Endothelial cell of umbilical vein (primary cell): Measurements from ENCODE around the gene KMT2C. TPM values are rescaled to one million over a fixed set of nuclear protein-coding genes. Genes with fewer than 3 reads are reported as not detected.

Experiments used
- BruUV-seq: library from RNA; stranded (reverse); fragments of 400-500 nt; replicated peaks from 2 replicates; lab custom pipeline; 2021; lab: Mats Ljungman, UMichigan
- CTCF ChIA-PET: fragments of 300-600, 350-600 bp; sonication (Branson Sonifier 250); formaldehyde crosslinking; loops from one replicate; lab custom pipeline; 2021; ENCODE audit warnings: antibody characterized with exemption, inconsistent platforms; lab: Charles Lee
- POLR2A ChIA-PET: fragments of 300-600, 350-600 bp; sonication (Branson Sonifier 250); formaldehyde crosslinking; loops from one replicate; lab custom pipeline; 2021; ENCODE audit warnings: antibody characterized with exemption, inconsistent platforms; lab: Charles Lee
- DNase-seq: peaks from one replicate; pipeline ENCODE4 v3.0.0-alpha.2; 2011; ENCODE audit warnings: low read depth, low spot score
- FAIRE-seq: peaks from 2 replicates; lab custom pipeline; 2011; peaks lifted over from hg19 to GRCh38; lab: Jason Lieb, UNC
- H2AFZ ChIP-seq: 2 replicates; pipeline ENCODE4 v1.6.0; 2012; ENCODE audit warnings: low read depth, low read length, control low read depth, inconsistent platforms
- H3K27ac ChIP-seq: 2 replicates; pipeline ENCODE4 v1.5.1; 2011; ENCODE audit warnings: low read depth, mild to moderate bottlenecking, control low read depth, low read length, moderate library complexity; ENCODE audit not compliant: insufficient read depth
- H3K27me3 ChIP-seq, 2 experiments: 2 replicates each; pipeline versions ENCODE4 v1.6.0 to v1.6.1; 2011; ENCODE audit warnings: low read length in 2 of 2, mixed read lengths in 1 of 2; ENCODE audit not compliant: control insufficient read depth in 2 of 2, insufficient read depth in 2 of 2
- H3K36me3 ChIP-seq, 2 experiments: 2 replicates in 1 of 2; 3 replicates in 1 of 2; pipeline ENCODE4 v1.5.1; 2011; ENCODE audit warnings: low read length in 2 of 2, mild to moderate bottlenecking in 1 of 2, moderate library complexity in 1 of 2; ENCODE audit not compliant: control insufficient read depth in 2 of 2, insufficient read depth in 2 of 2; ENCODE audit errors: extremely low read depth in 1 of 2
- H3K4me1 ChIP-seq: 3 replicates; pipeline ENCODE4 v1.5.1; 2011; ENCODE audit warnings: mild to moderate bottlenecking, low read length; ENCODE audit not compliant: control insufficient read depth, insufficient read depth; ENCODE audit errors: extremely low read depth
- H3K4me2 ChIP-seq: 2 replicates; pipeline ENCODE4 v1.6.1; 2011; ENCODE audit warnings: low read length, control low read depth, mixed read lengths; ENCODE audit not compliant: insufficient read depth
- H3K4me3 ChIP-seq, 3 experiments: fragments of 200-600 bp in 1 of 3; sonication (generic), shearing (Covaris generic) in 1 of 3; replicated peaks in 1 of 3; 2 replicates each; pipeline ENCODE4 v1.5.1; 2011 to 2016; ENCODE audit warnings: control low read depth in 3 of 3, low read length in 3 of 3, mild to moderate bottlenecking in 2 of 3, inconsistent platforms in 1 of 3, low read depth in 1 of 3, moderate library complexity in 1 of 3; ENCODE audit not compliant: insufficient read depth in 1 of 3
- H3K79me2 ChIP-seq: 2 replicates; pipeline ENCODE4 v1.6.0; 2012; ENCODE audit warnings: low read length, inconsistent platforms; ENCODE audit not compliant: control insufficient read depth, insufficient read depth
- H3K9ac ChIP-seq: replicated peaks from 2 replicates; pipeline ENCODE3; 2011; ENCODE audit warnings: low read length, control low read depth; ENCODE audit not compliant: insufficient read depth; ENCODE audit errors: extremely low read depth
- H3K9me1 ChIP-seq: replicated peaks from 3 replicates; pipeline ENCODE4 v1.6.0; 2011; ENCODE audit warnings: mild to moderate bottlenecking, low read length; ENCODE audit not compliant: control insufficient read depth, insufficient read depth; ENCODE audit errors: extremely low read depth
- H3K9me3 ChIP-seq: replicated peaks from 2 replicates; pipeline ENCODE4 v1.5.1; 2012; ENCODE audit warnings: low read length, inconsistent platforms; ENCODE audit not compliant: control insufficient read depth, insufficient read depth
- H4K20me1 ChIP-seq: replicated peaks from 2 replicates; pipeline ENCODE3; 2011; ENCODE audit warnings: mild to moderate bottlenecking, low read length; ENCODE audit not compliant: control insufficient read depth, insufficient read depth; ENCODE audit errors: extremely low read depth
- CTCF ChIP-seq, 2 donors: IDR thresholded peaks; 1 replicate in 1 of 2; 2 replicates in 1 of 2; pipeline ENCODE4 v1.5.1; 2011; ENCODE audit warnings: low read length in 2 of 2, mild to moderate bottlenecking in 2 of 2, moderate library complexity in 2 of 2, control low read depth in 1 of 2, inconsistent platforms in 1 of 2, low read depth in 1 of 2; ENCODE audit not compliant: insufficient read depth in 1 of 2; ENCODE audit errors: extremely low read depth in 1 of 2
- EZH2 ChIP-seq: IDR thresholded peaks from 2 replicates; pipeline ENCODE4 v1.6.1; 2012; ENCODE audit warnings: borderline replicate concordance, low read depth, mild to moderate bottlenecking, moderate library complexity, low read length, inconsistent platforms; ENCODE audit not compliant: severe bottlenecking
- FOS ChIP-seq: IDR thresholded peaks from 2 replicates; pipeline ENCODE4 v1.6.1; 2011; ENCODE audit warnings: mild to moderate bottlenecking, low read length, moderate library complexity, borderline replicate concordance; ENCODE audit not compliant: insufficient read depth
- JUN ChIP-seq: IDR thresholded peaks from 2 replicates; pipeline ENCODE4 v1.6.1; 2011; ENCODE audit warnings: borderline replicate concordance, low read depth; ENCODE audit not compliant: insufficient read length, insufficient read depth
- MAX ChIP-seq: IDR thresholded peaks from 2 replicates; pipeline ENCODE4 v1.6.1; 2011; ENCODE audit not compliant: insufficient read depth, insufficient read length
- MYC ChIP-seq: IDR thresholded peaks from one replicate; pipeline ENCODE4 v1.6.1; 2011; ENCODE audit warnings: mild to moderate bottlenecking, low read depth, low read length
- dilution Hi-C: fragments of 300-500 bp; cut with MboI; formaldehyde crosslinking; loops from one replicate; pipeline ENCODE4 v1.15.0; 2019; ENCODE audit warnings: low sequenced_read_pairs; ENCODE audit not compliant: extremely low pct_ligation_motif_present
- intact Hi-C: fragments of 100-400 bp; cut with micrococcal nuclease; formaldehyde crosslinking; loops from one replicate; pipeline ENCODE4 v1.10.0; 2022
- polyA plus RNA-seq, 4 experiments: library from polyadenylated mRNA; depleted of rRNA in 3 of 4; stranded (reverse) in 3 of 4; unstranded in 1 of 4; fragments of >200 nt; gene quantifications; 2 replicates each; pipeline versions ENCODE4 v1.2.1 to v1.2.3, GENCODE V29; 2011 to 2012; ENCODE audit warnings: missing spikeins in 1 of 4
- total RNA-seq: library from RNA; stranded (reverse); gene quantifications from 2 replicates; pipeline ENCODE4 v1.2.3, GENCODE V29; 2021

KMT2C gene
- total and polyA plus RNA-seq, 2 donors (not counting 3 experiments of a cell fraction or from before 2014, with no cell fraction given): 8.0 to 53.7 TPM

DNA sequence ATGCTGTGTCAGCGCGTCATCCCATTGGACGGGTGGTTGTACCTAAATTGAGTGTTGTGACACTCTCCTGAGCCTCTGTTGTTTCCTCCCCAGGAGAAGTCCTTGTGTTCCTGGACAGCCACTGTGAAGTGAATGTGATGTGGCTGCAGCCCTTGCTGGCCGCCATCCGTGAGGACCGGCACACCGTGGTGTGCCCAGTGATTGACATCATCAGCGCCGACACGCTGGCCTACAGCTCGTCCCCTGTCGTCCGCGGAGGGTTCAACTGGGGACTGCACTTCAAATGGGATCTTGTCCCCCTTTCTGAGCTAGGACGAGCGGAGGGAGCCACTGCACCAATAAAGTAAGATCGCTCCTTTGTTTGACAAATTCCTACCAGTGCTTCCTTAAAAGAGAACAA lies 327.9 kb downstream of the KMT2C start:
- BruUV-seq: no TSS peak
- DNase-seq (no peak), FAIRE-seq (no peak)
- dilution Hi-C loops (no loop called here), intact Hi-C loops (no loop called here)
- no peaks in the 10 kb centered on the region for H3K9me3 ChIP-seq
- no peaks in the 10 kb centered on the region for H3K4me1 ChIP-seq
- no peaks in the 10 kb centered on the region for H4K20me1 ChIP-seq
- TF ChIP-seq MYC: no peak
- no peak for TF ChIP-seq MAX
- no peak for TF ChIP-seq EZH2
- no peak for TF ChIP-seq JUN
- H3K79me2 ChIP-seq: no peaks in the 10 kb centered on the region
- H3K4me3 ChIP-seq: no peak overlapping the region
- ChIA-PET CTCF (interaction anchor here (1.2 kb wide), 1 partner anchor 29 kb away, joined by 3 read pairs; no protein-coding TSS in a partner anchor), POLR2A (no interaction called here)
- H3K27ac ChIP-seq: no peak overlapping the region
- H3K9me1 ChIP-seq: no peaks in the 10 kb centered on the region
- no peak overlapping the region for H3K4me2 ChIP-seq
- no peaks in the 10 kb centered on the region for H3K27me3 ChIP-seq
- peaks cover 3 to 4% of the 10 kb centered on the region in 2 experiments for H3K36me3 ChIP-seq
- H2AFZ ChIP-seq: no peak overlapping the region
- no peak overlapping the region for H3K9ac ChIP-seq

DNA sequence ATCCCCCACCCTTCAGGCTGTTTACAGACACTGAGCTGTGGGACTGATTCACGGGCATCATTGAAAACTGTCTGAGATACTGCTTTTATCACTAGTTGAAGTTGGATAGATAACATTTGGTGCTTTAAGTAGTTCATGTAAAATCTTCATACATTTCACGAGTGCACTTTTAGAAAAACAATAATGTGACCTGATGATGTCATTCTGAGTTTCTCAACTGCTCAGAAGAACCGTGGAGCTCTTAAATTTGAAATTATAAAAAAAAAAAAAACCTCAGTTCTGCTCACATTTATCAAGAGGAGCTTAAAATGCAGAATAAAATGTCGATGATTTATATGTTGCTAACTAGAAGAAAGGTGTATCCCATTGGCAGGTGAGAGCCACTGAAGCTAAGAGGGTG lies 328.8 kb downstream of the KMT2C start:
- Histone ChIP-seq H4K20me1 (no peaks in the 10 kb centered on the region), H3K4me2 (no peak overlapping the region), H2AFZ (no peak overlapping the region), H3K27ac (no peak overlapping the region), H3K4me3 (no peak overlapping the region), H3K27me3 (no peaks in the 10 kb centered on the region), H3K36me3 (peaks cover 3 to 4% of the 10 kb centered on the region in 2 experiments), H3K9ac (no peak overlapping the region), H3K4me1 (no peaks in the 10 kb centered on the region), H3K79me2 (no peaks in the 10 kb centered on the region), H3K9me1 (no peaks in the 10 kb centered on the region), H3K9me3 (no peaks in the 10 kb centered on the region)
- FAIRE-seq: no peak
- no peak for TF ChIP-seq EZH2
- no peak for TF ChIP-seq MYC
- no peak for TF ChIP-seq CTCF (IDR thresholded peaks at IDR 0.05; ENCODE audit: extremely low read depth in 1 of 2, insufficient read depth in 1 of 2, low read depth in 1 of 2, low read length in 2 of 2)
- TF ChIP-seq FOS: no peak
- DNase-seq: no peak
- intact Hi-C loops: no loop called here
- POLR2A ChIA-PET: no interaction called here
- dilution Hi-C loops: no loop called here
- BruUV-seq: no TSS peak
- CTCF ChIA-PET: interaction anchor here (0.6 to 1.2 kb wide), 2 partner anchors 28 to 230 kb away, joined by 3 to 4 read pairs; no protein-coding TSS in a partner anchor
